SK-N-SH (cell line): ENCODE data around the gene PTPN5.

Experiments
- FOSL2 ChIP-seq: IDR thresholded peaks from 2 replicates; pipeline ENCODE4 v1.4.0; 2012; ENCODE audit warnings: low read depth, mild to moderate bottlenecking, moderate library complexity, borderline replicate concordance
- RCOR1 ChIP-seq: fragments of 150-350 bp; IDR thresholded peaks from 2 replicates; pipeline ENCODE4 v1.6.1; 2017; ENCODE audit warnings: antibody characterized with exemption, low read length
- TAF1 ChIP-seq: IDR thresholded peaks from 2 replicates; pipeline ENCODE4 v1.6.1; 2012; ENCODE audit warnings: low read depth, mild to moderate bottlenecking, low read length, moderate library complexity, borderline replicate concordance

DNA sequence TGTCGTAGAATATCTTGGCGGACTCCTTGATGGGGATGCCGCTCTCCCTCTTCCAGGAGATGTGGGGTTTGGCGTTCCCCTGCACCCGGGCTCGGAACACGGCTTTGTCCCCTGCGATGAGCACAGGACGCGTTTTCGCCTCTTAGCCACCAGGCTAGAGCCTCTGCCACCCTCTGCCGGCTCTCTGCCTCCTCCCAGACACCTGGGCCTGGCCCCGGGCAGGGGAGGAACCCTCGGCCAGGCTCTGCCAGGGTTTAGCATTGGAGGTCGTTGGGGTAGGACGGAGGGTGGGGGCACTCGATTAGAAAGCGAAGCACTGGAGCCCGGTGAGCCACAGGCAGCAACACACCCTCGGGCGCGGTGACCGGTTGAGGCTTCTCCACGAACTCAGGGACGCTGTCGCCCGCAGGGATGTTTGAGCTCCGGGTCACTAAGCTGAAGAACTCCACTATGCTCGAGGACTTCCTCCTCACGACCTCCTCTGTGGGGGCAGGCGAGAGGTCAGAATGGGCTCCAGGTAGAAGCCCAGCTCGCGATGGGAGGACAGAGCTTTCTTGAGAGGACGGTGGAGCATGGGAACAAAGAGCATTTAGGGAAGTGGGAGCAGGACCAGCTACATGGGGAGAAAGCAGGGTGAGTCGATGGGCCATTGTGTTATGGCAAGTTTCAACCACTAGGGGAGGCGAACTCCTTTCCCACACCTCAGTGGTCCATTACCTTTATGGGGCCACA, 69.9 kb downstream of the PTPN5 start:
- no peak for TF ChIP-seq TAF1
- TF ChIP-seq RCOR1, result no peak
- no peak for TF ChIP-seq FOSL2
